Measurements from ENCODE around the gene ERBB2.
"Not testable (repeated sequence)": the region's sequence is repeated elsewhere in the genome, so short reads cannot be mapped to it uniquely, and the experiment has no call there.

ERBB2 gene

GRCh38 chr17:39748444-39749034 is 48.7 kb downstream of the ERBB2 start:
- DNase-seq: not testable (repeated sequence)

GRCh38 chr17:39750131-39751015 is 50.5 kb downstream of the ERBB2 start:
- DNase-seq: no peak

GRCh38 chr17:39751016-39751543 is 51.2 kb downstream of the ERBB2 start:
- no peak for DNase-seq

GRCh38 chr17:39751637-39752036 is 51.8 kb downstream of the ERBB2 start:
- DNase-seq: no peak

- DNase-seq: no peak
These were observed 52.5 kb downstream of the ERBB2 start for GRCh38 chr17:39752241-39752881.

- DNase-seq: no peak
These were observed 53.8 kb downstream of the ERBB2 start for GRCh38 chr17:39753514-39754160.

GRCh38 chr17:39754161-39754957 is 54.5 kb downstream of the ERBB2 start:
- DNase-seq: peak; percentile 97

DNA sequence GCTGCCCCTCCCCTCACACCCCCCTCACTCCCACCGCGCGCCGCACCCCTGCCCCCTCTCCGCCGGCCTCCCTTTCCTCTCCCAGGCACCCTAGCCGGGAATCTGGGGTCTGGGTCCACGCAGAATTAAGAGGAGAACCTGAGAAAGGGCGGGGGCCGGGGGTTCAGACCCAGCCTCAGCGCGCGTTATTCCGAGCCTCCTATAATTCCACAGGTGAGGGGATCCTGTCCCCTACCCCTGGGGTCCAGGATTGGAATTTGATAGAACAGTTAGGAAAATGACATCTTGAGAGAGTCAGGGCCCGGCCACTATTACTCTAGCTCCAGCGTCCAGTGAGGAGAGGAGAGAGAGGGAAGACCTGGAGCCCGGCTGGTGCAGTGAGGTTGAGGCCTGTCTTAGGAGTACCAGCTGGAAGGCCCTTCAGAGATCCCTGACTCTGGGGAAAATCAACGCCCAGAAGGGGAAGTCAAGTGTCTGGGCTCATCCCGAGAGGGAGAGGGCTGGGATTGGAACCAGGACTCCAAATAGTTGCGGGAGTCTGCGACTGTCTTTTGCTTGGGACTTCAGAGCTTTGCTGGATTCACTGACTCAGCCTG is 55.2 kb downstream of the ERBB2 start:
- DNase-seq: no peak

DNA sequence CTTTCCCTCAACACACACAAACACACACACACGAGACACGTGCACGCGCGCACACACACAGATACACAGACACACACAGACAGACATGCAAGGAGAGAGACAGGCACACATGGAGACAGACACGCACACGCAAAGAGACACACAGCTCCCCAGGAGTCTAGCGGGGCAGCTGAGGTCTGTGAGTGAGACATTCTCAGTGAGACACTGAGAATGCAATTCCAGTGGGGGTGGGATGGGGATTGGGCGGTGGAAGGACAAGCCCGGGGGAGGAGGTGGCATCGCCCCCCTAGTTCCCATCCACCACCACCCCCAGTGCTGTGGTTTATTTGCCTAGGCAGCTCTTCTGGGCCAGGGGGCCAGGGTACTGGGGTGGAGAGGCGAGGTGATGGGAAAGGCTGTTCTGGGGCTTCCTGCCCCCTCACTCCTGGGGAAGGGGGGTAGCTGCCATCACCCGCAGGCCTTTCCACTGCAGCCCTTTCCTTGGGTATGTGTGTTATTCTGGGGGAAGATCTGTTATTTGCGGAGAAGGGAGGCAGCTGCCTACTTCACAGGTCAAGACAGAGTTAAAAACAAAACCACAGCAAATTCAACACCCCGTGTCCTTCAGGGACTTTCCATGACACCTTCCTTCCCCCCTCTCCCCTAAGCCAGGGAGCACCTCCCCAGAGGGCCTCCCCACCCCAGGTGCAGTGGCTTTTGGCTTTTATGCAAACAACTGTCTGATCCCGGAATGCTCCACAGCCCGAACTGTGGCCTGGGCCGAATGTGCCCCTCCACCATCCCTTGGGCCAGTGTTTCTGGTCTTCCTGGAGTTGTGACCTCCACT is 55.9 kb downstream of the ERBB2 start:
- DNase-seq: no peak

DNA sequence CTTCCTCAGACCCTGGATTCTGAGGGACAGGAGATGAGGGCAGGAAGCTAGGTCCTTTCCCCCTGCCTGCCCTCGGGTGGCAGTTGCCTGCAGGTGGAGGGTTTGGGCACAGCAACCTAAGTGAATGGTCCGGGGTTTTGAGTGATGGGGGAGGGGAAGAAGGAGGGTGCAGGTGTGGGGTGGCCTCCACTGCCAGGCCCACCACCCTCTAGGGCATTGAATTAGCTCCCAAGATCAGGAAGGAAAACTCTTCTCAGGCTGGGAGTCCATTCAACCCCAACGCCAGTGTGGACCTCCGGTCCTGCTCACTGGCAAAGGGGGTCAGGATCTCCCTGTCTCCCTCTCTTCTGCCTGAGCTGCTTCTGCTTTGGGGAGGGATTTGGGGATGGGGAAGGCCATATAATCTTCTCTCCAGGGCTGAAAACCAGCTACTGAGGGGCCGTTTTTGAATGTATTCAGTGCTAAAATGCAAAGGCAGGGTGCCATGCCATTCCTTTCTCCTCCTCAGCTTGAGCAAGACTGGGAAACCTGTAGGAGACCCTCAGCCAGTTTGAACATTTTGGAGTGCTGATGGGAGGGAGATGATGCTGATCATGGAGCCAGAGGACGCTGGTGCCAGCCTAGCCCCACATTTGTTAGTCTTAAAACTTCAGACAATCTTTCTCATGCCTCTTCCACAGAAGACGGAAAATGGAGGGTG is 56.7 kb downstream of the ERBB2 start:
- DNase-seq: no peak

- no peak for DNase-seq
These were observed 57.4 kb downstream of the ERBB2 start for GRCh38 chr17:39757176-39757662.

GRCh38 chr17:39757931-39758873 is 58.3 kb downstream of the ERBB2 start:
- DNase-seq: no peak

GRCh38 chr17:39759204-39759603 is 59.3 kb downstream of the ERBB2 start:
- no peak for DNase-seq

- no peak for DNase-seq
These were observed 62.1 kb downstream of the ERBB2 start for GRCh38 chr17:39761861-39762496.

GRCh38 chr17:39763051-39763820 is 63.4 kb downstream of the ERBB2 start:
- no peak for DNase-seq

- not testable (repeated sequence) for DNase-seq
These were observed 64.3 kb downstream of the ERBB2 start for GRCh38 chr17:39764171-39764570.

DNA sequence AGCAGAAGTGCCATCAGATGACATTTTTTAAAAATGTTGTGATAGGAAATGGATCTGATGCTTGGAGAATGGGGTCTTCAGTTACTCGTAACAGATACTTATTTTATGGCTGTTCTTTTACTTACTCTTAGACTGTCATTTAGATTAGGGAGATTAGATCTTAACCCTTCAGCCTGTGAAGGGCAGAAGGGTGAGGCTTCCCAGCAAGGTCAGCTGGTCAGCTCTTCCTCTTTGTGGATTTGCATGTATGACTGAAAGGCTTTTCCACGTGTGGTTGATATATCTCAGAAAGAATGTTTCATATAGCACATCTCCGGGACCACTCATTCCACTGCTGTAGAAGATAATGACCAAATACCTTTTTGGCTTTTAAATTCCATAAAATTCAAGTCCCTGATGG is 65.3 kb downstream of the ERBB2 start:
- DNase-seq: peak; percentile 40

- DNase-seq: no peak
These were observed 65.9 kb downstream of the ERBB2 start for GRCh38 chr17:39765766-39766165.
